ENCODE data around the gene OLFM2.

OLFM2 gene

DNA sequence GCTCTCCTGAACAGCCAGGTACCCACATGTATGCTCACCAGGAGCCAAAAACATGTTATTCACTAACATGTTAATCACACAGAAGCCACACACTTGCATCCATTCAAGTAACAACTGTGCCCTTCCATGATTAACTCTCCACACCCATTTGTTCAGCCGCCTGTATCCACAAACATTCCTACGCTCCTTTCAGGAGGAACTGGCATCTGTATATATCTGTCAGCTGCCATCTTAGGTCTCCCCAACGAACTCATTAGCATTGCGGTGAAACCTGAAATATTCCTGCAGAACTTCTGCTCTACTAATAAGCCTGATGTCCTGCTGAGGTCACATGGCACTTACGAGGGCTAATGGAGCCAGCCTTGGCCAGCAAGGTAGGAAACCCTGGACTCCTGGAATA is 33.0 kb downstream of the OLFM2 start:
- no peak for DNase-seq

DNA sequence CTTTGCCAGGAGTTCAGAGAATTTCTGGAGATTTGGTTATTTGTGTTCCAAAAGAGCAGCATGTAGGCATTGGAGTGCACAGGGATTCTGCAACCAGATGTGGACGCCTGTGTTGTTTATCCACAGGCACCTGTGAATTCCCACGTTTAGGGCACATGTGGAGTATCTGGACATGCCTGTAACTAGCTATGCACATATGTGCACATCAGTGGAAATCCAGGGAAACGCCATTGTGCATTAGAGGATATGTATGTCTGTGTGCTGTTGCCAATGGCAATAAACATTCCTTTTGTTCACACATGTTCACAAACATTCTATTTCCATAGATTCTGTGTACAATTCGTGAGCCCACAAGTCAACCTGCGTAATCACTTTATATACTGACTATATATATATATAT is 34.7 kb downstream of the OLFM2 start:
- DNase-seq = no peak

- no peak for DNase-seq
Observed at GRCh38 chr19:9901020-9901419, 35.3 kb downstream of the OLFM2 start.

- DNase-seq = no peak
Observed at GRCh38 chr19:9891609-9892373, 44.5 kb downstream of the OLFM2 start.

DNA sequence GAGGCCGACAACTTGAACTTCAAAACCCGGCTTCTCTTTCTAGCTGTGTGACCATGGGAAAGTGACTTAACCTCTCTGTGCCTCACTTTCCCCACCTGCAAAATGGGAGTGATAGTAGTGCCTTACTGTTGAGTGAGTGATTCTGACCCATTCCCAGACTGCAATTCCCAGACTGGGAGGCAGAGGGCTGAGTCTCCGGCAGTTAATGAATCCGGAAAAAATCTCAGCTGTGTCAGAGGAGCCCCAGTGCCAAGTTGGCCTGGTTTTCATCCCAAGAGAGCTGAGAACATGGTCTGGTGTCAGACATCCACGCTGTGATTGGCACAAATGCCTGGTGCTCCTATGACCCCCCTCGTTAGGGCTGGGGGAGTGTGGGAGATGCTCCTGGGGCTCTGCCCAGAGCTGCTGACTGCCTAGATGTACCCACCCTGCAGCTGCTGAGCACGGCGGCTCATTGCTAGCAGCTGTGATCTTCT is 51.2 kb downstream of the OLFM2 start:
- DNase-seq = no peak

DNA sequence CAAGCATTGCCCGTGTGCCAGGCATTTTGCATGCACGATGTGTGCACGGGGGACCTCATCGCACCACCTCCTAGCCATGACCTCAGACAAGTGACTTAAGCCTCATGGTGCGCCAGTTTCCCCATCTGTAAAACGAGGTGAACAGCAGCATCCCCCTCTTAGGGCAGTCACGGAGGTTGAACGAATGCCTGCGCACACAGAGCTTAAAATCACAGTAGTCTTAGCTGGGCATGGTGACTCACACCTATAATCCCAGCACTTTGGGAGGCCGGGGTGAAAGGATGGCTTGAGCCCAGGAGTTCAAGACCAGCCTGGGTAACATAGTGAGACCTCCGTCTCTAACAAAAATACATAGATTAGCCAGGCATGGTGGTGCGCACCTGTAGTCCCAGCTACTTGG is 52.6 kb downstream of the OLFM2 start:
- no peak for DNase-seq

GRCh38 chr19:9883231-9883758 is 53.0 kb downstream of the OLFM2 start:
- DNase-seq = no peak

DNA sequence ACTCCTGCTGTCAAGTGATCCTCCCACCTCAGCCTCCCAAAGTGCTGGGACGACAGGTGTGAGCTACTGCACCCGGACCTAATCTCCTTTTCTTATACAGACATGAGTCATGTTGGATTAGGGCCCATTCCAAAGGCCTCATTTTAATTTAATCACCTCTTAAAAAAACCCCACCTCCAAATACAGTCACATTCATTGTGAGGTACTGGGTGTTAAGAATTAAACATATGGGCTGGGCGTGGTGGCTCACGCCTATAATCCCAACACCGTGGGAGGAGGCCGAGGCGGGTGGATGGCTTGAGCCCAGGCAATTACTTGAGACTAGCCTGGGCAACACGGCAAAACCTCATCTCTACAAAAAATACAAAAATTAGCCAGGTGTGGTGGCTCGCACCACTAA is 54.6 kb downstream of the OLFM2 start:
- DNase-seq = no peak

DNA sequence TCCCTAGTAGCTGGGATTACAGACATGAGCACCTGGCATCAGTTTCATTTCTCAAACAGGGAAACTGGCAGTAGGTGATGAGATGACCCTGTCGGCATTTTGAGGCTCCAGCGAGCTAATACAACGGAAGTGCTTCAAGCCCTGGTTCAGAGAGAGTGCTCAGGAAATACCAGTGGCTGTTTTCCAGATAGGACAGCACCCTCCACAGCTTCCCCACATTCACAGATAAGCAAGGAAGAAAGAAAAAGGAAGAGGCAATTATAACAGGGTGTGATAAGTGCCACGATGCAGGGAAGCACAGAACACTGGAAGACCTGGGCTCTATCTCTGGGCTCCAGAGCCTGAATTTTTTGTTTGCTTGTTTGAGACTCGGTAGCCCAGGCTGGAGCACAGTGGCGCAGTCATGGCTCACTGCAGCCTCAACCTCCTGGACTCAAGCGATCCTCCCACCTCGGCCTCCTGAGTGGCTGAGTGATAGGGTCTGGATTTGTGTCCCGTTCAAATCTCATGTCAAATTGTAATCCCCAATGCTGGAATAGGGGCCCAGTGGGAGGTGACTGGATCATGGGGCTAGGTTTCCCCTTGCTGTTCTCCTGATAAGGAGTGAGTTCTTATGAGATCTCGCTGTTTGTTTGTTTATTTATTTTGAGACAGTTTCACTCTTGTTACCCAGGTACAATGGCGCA is 57.7 kb downstream of the OLFM2 start:
- no peak for DNase-seq

DNA sequence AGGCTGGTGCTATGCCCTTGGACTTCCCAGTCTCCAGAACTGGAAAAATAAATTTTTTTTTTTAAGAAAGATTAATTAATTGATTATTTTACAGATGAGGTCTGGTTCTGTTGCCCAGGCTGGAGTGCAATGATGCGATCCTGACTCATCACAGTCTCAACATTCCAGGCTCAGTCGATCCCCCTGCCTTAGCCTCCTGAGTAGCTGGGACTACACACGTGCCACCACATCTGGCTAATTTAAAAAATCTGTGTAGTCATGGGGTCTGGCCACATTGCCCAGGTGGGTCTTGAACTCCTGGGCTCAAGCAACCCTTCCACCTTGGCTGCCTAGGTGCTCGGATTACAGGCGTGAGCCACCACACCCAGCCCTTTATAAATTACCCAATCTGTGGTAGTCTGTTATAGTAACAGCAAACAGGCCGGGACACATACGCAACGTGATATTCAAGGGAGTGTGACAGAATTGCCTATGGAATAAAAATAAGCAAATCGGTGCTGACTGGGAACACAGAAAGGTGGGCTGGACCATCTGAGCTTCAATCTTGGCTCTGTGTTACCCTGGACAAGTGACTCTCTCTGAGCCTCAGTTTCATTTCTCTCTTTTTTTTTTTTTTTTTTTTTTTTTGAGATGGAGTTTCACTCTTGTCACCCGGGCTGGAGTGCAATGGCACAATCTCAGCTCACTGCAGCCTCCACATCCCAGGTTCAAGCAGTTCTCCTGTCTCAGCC is 58.4 kb downstream of the OLFM2 start:
- DNase-seq = no peak

- DNase-seq = no peak
Observed at GRCh38 chr19:9875796-9876195, 60.5 kb downstream of the OLFM2 start.

DNA sequence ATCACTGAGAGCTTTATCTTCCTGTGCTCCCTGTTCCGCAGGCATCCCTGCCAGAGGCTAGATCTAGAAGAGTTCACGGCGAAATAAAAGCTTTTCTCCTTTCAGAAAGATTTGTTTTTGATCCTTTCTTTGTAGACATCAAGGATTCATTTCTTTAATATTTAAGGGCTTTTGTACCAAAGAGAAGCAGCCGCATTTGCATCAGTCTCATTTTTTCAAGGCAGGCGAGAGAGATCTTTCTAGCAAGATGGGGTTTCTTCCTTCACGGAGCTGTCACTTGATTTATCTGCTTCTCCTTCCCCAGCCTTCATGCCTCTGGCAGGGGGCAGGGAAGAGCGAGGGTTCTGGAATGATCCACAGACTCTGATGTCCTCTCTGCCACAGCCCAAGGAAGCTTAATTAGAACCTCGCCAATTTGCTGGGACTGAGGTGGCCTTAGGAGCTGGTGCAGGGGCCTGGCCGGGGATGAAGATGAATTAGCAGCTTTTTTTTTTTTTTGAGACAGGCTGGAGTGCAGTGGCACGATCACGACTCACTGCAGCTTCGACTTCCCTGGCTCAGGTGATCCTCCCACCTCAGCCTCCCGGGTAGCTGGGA is 61.2 kb downstream of the OLFM2 start:
- DNase-seq = no peak

DNA sequence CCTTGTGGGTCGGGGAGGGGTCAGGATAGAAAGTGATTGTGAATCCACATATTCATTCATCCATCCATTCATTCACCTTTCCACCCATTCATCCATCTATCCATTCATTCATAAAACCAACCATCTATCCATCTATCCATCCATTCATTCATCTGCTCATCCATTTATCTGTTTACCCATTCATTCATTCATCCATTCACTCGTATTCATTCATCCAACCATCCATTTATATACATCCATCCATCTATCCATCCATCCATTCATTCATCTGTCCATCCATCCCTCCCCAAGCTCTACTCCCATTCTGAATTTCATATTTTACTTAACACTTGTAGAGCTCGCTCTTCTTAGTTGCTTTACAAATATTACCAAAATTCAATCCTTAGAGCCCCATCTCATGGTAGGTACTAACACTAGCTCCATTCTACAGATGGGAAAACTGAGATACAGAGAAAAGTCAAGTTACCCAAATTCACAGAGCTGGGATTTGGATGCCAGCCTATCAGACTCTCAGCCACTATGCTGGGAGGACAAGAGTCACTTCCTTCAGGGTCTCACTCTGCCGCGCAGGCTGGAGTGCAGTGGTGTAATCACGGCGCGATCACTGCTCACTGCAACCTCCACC is 63.6 kb downstream of the OLFM2 start:
- DNase-seq = no peak

GRCh38 chr19:9871626-9872338 is 64.5 kb downstream of the OLFM2 start:
- no peak for DNase-seq

DNA sequence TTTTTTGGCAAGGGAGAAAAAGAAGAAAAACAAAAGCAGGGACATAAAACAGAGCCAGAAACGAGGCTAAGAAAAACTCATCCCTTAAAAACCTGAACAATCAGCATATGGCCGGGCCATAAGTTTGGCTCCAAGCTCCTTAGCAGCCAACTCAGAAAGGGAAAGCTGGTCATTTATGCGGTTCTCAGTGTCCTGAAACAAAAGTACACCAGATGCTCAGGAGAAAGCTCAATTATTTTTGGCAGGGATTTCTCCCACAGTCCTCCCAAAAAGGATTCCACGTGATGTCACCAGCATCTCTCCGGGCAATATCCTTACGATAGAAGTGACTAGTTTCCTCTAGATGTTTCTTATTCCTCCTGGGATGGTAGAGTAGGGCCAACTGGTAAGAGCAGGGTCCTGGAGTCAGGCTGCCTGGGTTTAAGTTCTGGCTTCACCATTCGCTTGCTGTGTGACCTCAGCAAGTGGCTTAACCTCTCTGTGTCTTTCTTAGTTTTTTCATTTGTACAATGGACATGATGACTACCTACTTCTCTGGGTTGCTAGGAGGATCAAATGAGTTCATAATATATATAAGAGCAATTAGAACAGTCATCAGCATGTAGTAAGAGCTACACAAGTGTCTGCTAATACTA is 67.2 kb downstream of the OLFM2 start:
- no peak for DNase-seq

GRCh38 chr19:9865732-9866501 is 70.4 kb downstream of the OLFM2 start:
- DNase-seq = no peak

DNA sequence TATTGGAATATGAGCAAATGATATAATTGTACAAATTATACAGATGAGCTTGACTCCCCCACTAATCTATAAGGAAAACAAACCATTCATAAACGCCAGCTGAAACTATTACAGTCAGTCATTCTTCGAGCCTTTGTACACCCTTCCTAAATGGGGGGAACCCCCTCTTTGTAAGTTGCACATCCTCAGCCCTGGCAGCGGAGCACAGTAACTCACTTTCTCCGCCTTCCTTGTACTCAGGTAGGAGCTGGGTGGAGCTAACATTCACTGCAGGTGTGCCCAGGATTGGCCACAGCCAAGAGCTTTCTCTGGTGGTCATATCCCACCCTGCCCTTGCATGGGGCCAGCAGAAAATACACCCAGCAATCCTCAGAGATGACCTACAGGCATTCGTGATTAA is 72.6 kb downstream of the OLFM2 start:
- no peak for DNase-seq

DNA sequence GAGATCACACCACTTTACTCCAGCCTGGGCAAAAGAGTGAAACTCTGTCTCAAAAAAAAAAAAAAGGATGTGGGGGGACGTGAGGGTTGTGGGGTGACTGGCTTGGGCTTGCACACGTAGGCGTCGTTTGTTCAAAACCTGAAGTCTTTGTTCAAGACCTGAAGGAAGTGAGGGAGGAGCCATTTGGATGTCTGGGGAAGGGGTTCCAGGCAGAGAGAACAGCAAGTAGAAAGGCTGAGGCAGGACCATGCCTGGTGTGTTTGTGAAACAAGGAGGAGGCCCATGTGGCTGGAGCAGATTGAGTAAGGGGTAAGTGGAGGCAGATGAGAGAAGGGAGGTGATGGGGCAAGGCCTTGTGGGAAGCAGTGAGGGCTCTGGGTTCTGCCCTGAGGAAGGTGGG is 73.4 kb downstream of the OLFM2 start:
- DNase-seq = no peak

- DNase-seq = no peak
Observed at GRCh38 chr19:9861503-9861902, 74.8 kb downstream of the OLFM2 start.

DNA sequence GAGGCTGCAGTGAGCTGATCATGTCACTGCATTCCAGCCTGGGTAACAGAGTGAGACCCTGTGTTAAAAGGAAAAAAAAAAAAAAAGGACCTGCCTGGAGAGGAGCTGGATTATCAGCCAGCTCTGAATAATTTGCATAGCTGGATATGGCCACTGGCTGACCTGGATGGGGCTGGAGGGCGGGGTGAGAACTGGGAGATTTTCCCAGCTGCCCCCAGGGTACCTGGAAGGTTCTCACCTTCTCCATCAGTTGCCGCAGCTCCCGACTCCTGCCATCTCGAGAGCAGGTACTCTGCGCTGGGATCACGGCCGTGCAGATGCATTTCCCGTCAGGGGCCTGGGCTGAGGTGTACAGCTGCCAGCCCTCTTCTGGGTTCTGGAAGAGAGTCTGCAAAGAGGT is 75.9 kb downstream of the OLFM2 start:
- DNase-seq = no peak

- DNase-seq = no peak
Observed at GRCh38 chr19:9858766-9859165, 77.5 kb downstream of the OLFM2 start.

Measured in NCI-H2081 treated with DMSO at 0.1 percent for 48 hours (cell line).